HEK293T (cell line): Measurements from ENCODE around the gene C1R.

Source experiments
- CTCF ChIA-PET: fragments of 350-600 bp; formaldehyde crosslinking; extraction: SDS; loops from one replicate; lab custom pipeline; 2021; ENCODE audit warnings: antibody characterized with exemption, inconsistent platforms; lab: Yijun Ruan, JAX
- POLR2A ChIA-PET: fragments of 350-600 bp; formaldehyde crosslinking; extraction: SDS; loops from one replicate; lab custom pipeline; 2020; ENCODE audit warnings: antibody characterized with exemption, inconsistent platforms; lab: Yijun Ruan, JAX
- DNase-seq: peaks from one replicate; pipeline ENCODE4 v3.0.0; 2012; ENCODE audit warnings: mixed read lengths; ENCODE audit errors: extremely low spot score
- ARNT ChIP-seq: fragments of 450-650 bp; IDR thresholded peaks from 2 replicates; pipeline ENCODE4 v1.6.1; 2017; ENCODE audit warnings: mild to moderate bottlenecking
- BHLHE40 ChIP-seq: fragments of 450-650 bp; IDR thresholded peaks from 2 replicates; pipeline ENCODE4 v1.6.1; 2016; ENCODE audit warnings: mild to moderate bottlenecking, moderate library complexity, borderline replicate concordance
- CTBP1 ChIP-seq: fragments of 450-650 bp; IDR thresholded peaks from 2 replicates; pipeline ENCODE4 v1.6.1; 2016; ENCODE audit warnings: borderline replicate concordance
- ELF4 ChIP-seq: fragments of 450-650 bp; IDR thresholded peaks from 2 replicates; pipeline ENCODE4 v1.6.1; 2017; ENCODE audit warnings: antibody characterized with exemption
- FOXA1 ChIP-seq: fragments of 450-650 bp; IDR thresholded peaks from 2 replicates; pipeline ENCODE4 v1.6.1; 2016; ENCODE audit warnings: mild to moderate bottlenecking
- FOXK2 ChIP-seq: fragments of 450-650 bp; IDR thresholded peaks from 2 replicates; pipeline ENCODE4 v1.6.1; 2016; ENCODE audit warnings: mild to moderate bottlenecking
- FOXM1 ChIP-seq: fragments of 450-650 bp; IDR thresholded peaks from 2 replicates; pipeline ENCODE4 v1.6.1; 2017; ENCODE audit warnings: mild to moderate bottlenecking, borderline replicate concordance
- HDGF ChIP-seq: fragments of 450-650 bp; IDR thresholded peaks from 2 replicates; pipeline ENCODE4 v1.6.1; 2017; ENCODE audit warnings: antibody characterized with exemption, borderline replicate concordance
- L3MBTL2 ChIP-seq: fragments of 450-650 bp; conservative IDR thresholded peaks from 2 replicates; pipeline ENCODE4 v1.6.1; 2016; ENCODE audit warnings: mild to moderate bottlenecking
- LEF1 ChIP-seq: fragments of 450-650 bp; IDR thresholded peaks from 2 replicates; pipeline ENCODE4 v1.6.1; 2017; ENCODE audit warnings: mild to moderate bottlenecking, borderline replicate concordance
- NFRKB ChIP-seq: fragments of 450-650 bp; IDR thresholded peaks from 2 replicates; pipeline ENCODE4 v1.6.1; 2016; ENCODE audit warnings: mild to moderate bottlenecking, moderate library complexity
- SP1 ChIP-seq: fragments of 450-650 bp; IDR thresholded peaks from 2 replicates; pipeline ENCODE4 v1.6.1; 2017
- SUZ12 ChIP-seq: fragments of 450-650 bp; IDR thresholded peaks from 2 replicates; pipeline ENCODE4 v1.6.1; 2016; ENCODE audit warnings: mild to moderate bottlenecking
- TARDBP ChIP-seq: fragments of 450-650 bp; IDR thresholded peaks from 2 replicates; pipeline ENCODE4 v1.6.1; 2016
- ZNF384 ChIP-seq: fragments of 450-650 bp; IDR thresholded peaks from 2 replicates; pipeline ENCODE4 v1.6.1; 2016
- TF ChIP-seq, protein P1 (sequence below): fragments of 450-650 bp; IDR thresholded peaks from 2 replicates; pipeline ENCODE4 v1.6.1; 2016

Gene C1R

DNA sequence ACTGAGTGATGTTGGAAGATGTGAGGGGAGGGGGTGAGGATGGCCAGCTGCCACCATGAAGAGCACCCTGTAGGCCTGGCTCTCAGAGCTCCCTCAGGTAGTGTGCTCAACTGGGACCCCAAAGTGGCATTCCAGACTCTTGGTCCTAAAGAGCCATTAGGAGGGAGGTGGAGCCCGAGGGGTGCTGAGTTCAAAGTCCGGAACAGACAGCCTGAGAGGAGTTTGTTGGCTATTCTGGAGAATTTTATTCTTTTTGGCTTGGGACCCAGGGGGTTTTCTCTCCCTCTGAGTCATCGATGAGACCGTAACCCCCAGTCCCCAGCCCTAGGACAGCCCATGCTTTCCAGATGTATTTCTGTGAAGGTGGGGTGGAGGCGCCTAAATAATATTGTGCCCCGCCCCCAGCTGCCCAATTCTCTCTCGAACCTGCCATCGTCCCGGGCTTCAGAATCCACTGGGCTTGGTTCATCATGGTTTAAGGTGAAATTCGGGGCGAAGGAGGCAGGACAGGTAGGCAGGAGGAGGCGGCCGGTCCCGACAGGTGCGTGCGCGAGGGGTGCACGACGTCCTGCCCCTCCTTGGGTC is 37.1 kb upstream of the C1R start:
- POLR2A ChIA-PET: interaction anchor here (0.6 to 1.8 kb wide), 3 partner anchors 12 to 257 kb away, joined by 3 to 4 read pairs (median 4); no protein-coding TSS in a partner anchor
- CTCF ChIA-PET: interaction anchor here (0.6 to 1.3 kb wide), 2 partner anchors 131 to 185 kb away, joined by 3 read pairs; no protein-coding TSS in a partner anchor
- TF ChIP-seq ELF4 (no peak), SUZ12 (no peak), L3MBTL2 (no peak), SP1 (no peak), LEF1 (no peak), NFRKB (no peak), CTBP1 (no peak), BHLHE40 (no peak), HDGF (no peak), FOXA1 (no peak), FOXM1 (no peak), FOXK2 (no peak), TARDBP (no peak), ZNF384 (no peak), ARNT (no peak)
- TF ChIP-seq, protein P1, sequence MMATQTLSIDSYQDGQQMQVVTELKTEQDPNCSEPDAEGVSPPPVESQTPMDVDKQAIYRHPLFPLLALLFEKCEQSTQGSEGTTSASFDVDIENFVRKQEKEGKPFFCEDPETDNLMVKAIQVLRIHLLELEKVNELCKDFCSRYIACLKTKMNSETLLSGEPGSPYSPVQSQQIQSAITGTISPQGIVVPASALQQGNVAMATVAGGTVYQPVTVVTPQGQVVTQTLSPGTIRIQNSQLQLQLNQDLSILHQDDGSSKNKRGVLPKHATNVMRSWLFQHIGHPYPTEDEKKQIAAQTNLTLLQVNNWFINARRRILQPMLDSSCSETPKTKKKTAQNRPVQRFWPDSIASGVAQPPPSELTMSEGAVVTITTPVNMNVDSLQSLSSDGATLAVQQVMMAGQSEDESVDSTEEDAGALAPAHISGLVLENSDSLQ: no peak
- DNase-seq: no peak

DNA sequence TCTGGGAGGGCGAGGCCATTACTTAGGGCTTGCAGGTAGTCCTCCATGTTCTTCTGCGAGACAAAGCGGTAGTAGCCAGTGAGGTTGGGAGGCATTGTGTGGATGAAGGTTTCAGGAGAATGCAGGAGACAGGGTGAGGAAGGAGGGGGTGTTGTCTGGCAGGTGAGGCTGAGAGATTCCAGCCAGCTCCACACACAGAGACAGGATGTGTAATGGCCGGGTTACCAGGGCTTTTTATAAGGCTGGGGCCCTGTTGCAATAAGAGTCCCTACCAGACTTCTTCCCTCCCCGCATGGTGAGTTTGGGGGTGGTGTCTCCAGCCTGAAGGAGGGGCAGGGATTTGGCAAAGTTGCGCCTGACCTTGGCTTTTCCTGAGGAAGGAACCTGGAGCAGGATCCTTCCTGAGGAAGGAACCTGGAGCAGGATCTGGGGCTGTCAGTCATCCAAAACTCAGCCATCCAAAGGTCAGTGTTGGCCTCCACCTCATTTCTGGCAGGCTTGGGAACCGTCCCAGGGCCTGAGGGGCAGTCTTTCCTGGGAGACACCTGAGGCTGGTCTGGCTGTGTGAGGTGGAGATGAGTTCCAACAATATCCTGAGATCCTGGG is 36.5 kb upstream of the C1R start, which contains the start of gene RBP5:
TSS of gene RBP5 (minus strand) at position 209 of the 606 bp plus-strand sequence. CDS start at position 95, 114 bp downstream.
- ChIA-PET CTCF (interaction anchor here (0.6 kb wide), 1 partner anchor 184 kb away, joined by 3 read pairs; no protein-coding TSS in a partner anchor), POLR2A (interaction anchor here (0.6 to 1.1 kb wide), 2 partner anchors 15 to 185 kb away, joined by 3 to 4 read pairs; partner anchors contain the start of genes C12orf57 and RNU7-1)
- no peak for DNase-seq
- TF ChIP-seq BHLHE40 (no peak), FOXA1 (no peak), L3MBTL2 (no peak), LEF1 (no peak), SUZ12 (no peak), TARDBP (no peak), ARNT (no peak), FOXK2 (no peak), SP1 (no peak), ZNF384 (no peak), ELF4 (no peak), HDGF (no peak), NFRKB (no peak), CTBP1 (no peak), FOXM1 (no peak)
- TF ChIP-seq, protein P1: no peak

DNA sequence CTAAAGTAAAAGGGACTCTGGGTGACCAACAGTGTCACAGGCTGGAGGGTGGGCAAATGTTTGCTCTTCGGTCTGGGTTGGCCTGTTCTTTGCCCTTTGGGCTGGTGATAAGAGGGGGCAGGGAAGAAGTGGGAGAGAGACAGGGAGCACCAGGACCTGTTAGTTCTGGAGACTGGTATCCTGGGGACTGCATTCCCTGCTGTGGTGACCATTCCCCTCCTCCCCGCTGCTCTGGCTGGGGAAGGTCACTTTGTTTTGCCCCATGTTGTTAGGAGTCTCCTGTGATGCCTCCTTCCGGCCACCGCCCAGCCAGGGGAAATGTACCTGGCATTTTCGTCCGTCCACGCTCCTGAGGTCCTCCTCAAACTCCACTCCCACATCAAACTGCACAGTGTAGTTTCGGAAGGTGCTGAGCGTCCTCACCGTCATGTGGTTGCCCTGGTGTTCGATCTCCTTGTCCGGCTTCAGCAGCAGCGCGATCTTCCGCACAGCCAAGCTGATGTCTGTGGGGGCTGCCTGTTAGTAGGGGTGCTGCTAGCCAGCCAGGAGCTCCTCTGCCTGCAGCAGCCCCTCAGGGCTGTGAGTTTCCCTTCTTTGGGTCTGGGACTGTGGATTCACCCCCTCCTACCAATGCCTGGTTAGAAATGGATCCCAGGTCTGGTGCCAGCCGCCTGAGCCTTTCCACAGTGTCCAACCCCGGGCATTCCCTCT is 35.8 kb upstream of the C1R start:
- no peak for DNase-seq
- TF ChIP-seq ELF4 (no peak), NFRKB (no peak), HDGF (no peak), FOXM1 (no peak), LEF1 (no peak), BHLHE40 (no peak), SUZ12 (no peak), ARNT (no peak), L3MBTL2 (no peak), TARDBP (no peak), SP1 (no peak), CTBP1 (no peak), FOXA1 (no peak), ZNF384 (no peak), FOXK2 (no peak)
- TF ChIP-seq, protein P1: no peak
- POLR2A ChIA-PET: interaction anchor here (1.1 kb wide), 1 partner anchor 184 kb away, joined by 4 read pairs; the partner anchor contains the start of genes C12orf57 and RNU7-1
- CTCF ChIA-PET: no interaction called here

DNA sequence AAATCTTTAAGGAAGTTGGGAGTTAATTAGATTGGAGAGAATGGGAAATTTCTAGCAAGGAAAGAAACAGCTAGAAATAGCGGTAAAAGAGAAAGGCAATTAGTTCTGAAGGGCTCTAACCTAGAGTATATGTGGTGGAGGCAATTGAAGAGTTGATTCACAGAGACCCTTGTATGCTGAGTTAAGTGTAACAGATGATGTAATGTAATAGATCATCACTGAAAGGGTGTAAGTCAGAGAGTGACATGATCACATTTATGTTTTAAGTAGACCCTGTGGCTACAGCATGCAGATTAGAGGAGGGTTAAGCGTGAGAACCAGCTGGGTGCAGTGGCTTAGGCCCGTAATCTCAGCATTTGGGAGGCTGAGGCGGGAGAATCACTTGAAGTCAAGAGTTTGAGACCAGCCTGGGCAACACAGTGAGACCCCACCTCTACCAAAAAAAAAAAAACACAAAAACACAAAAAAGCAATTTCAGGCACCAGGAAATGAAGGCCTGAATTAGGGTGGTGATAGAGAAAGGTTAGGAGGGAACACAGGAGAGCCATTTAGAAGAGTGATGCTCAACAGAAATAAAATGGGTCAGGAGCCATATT is 33.5 kb upstream of the C1R start:
- ChIA-PET POLR2A (interaction anchor here (1.0 to 1.7 kb wide), 3 partner anchors 164 to 182 kb away, joined by 3 to 7 read pairs (median 3); partner anchors contain the start of genes C12orf57 and RNU7-1), CTCF (interaction anchor here (1.2 to 1.3 kb wide), 2 partner anchors 13 to 19 kb away, joined by 5 to 8 read pairs; no protein-coding TSS in a partner anchor)
- TF ChIP-seq, protein P1: no peak
- no peak for TF ChIP-seq L3MBTL2
- no peak for TF ChIP-seq CTBP1
- no peak for TF ChIP-seq SUZ12
- no peak for TF ChIP-seq NFRKB
- DNase-seq: no peak
